Spinal cord (tissue), 10 donors: Measurements from ENCODE around the gene TOM1. TPM values are rescaled to one million over a fixed set of nuclear protein-coding genes. Genes with fewer than 3 reads are reported as not detected.

Source experiments
- DNase-seq, 6 donors: peaks; one replicate each; pipeline versions ENCODE4 v3.0.0 to v3.0.0-alpha.2; 2013 to 2015; ENCODE audit warnings: low spot score in 6 of 6, low read depth in 4 of 6
- H3K27ac ChIP-seq: one replicate; pipeline ENCODE4 v1.5.1; 2013; ENCODE audit warnings: low read depth, low read length, control low read depth
- H3K27me3 ChIP-seq: one replicate; pipeline ENCODE4 v1.6.1; 2013; ENCODE audit warnings: low read length; ENCODE audit not compliant: control insufficient read depth, insufficient read depth
- H3K36me3 ChIP-seq: one replicate; pipeline ENCODE4 v1.6.1; 2013; ENCODE audit warnings: low read length; ENCODE audit not compliant: control insufficient read depth, insufficient read depth
- H3K4me1 ChIP-seq: one replicate; pipeline ENCODE4 v1.6.1; 2013; ENCODE audit warnings: low read length; ENCODE audit not compliant: control insufficient read depth, insufficient read depth
- H3K4me3 ChIP-seq: one replicate; pipeline ENCODE4 v1.5.1; 2013; ENCODE audit warnings: low read depth, low read length, control low read depth
- H3K9me3 ChIP-seq: one replicate; pipeline ENCODE4 v1.6.1; 2013; ENCODE audit warnings: low read length; ENCODE audit not compliant: control insufficient read depth, insufficient read depth
- WGBS: methylation state at CpG from one replicate; pipeline ENCODE4 v1.1.5; 2013; ENCODE audit warnings: missing lambda C conversion rate; ENCODE audit not compliant: insufficient coverage; 5-methylcytosine and 5-hydroxymethylcytosine counted together
- polyA plus RNA-seq, 2 donors: library from polyadenylated mRNA; unstranded; fragments of 120-200 nt; gene quantifications; one replicate each; pipeline ENCODE4 v1.2.1, GENCODE V29; 2013; ENCODE audit not compliant: insufficient read length in 2 of 2
- total RNA-seq, 2 donors: library from RNA; depleted of rRNA in 1 of 2; stranded (reverse); fragments of 120-200 nt in 1 of 2; fragments of >200 nt in 1 of 2; gene quantifications; one replicate each; pipeline versions ENCODE4 v1.2.3 to v1.2.4, GENCODE V29; 2013 to 2014
- donor health status: healthy.

Gene TOM1
- total and polyA plus RNA-seq, 4 donors, result 20.0 to 52.7 (median 38.8) TPM

DNA sequence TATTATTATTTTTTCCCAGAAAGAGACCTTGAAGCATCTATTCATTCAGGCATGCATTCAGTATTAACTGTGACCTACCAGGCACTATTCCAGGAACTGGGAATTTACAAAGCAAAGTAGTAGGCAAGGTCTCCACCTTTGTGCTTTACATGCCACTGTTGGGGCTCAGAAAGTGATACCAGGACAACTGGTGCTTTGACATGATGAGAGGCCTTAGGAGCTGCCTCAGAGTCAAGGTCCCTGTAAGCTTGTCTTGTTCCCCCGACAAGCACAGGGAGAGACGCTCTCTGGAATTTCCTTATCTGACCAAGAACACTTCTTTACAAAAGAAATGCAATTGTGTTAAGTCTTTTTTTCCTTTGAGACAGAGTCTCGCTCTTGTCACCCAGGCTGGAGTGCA lies 78.9 kb downstream of the TOM1 start:
- DNase-seq, result no peak
- no peak overlapping the region for H3K4me3 ChIP-seq
- peaks cover 26% of the 10 kb centered on the region for H3K4me1 ChIP-seq
- no peak overlapping the region for H3K27ac ChIP-seq
- no peaks in the 10 kb centered on the region for H3K9me3 ChIP-seq
- no peaks in the 10 kb centered on the region for H3K36me3 ChIP-seq
- 84% methylated on average over 3 of the region's 3 CpGs for WGBS
- peaks cover 6% of the 10 kb centered on the region for H3K27me3 ChIP-seq

DNA sequence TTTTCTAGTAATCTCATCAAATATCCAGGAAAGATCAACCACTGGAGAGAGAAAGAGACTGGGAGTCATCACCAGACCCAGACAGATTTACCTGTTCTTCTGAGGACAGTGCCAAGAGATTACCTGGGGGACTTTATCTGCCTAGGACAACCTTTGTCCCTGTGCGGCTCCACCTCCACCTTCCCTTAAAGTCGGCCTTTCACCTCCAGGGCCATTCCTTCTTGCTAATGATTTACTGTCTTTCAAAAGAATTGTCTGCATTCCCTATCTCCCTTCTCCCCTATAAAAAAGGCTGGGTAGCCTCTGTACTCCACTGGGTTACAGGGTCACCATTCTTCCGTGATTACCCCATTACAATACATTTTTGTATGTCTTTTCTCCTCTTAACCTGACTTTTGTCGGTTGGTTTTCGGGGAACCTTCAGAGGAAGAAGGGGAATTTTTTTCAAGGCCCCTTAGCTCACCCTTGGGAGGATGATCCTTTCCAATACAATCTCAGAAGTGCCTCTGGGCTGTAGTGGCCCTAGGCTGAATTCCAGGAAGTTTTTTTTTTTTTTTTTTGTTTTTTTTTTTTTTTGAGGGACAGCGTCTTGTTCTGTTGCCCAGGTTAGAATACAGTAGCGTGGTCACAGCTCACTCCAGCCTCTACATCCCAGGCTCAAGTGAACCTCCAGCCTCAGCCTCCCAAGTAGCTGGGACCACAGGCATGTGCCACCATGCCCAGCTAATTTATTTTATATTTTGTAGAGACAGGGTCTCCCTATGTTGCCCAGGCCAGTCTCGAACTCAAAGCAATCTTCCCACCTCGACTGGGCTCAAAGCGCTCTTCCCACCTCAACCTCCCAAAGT lies 79.7 kb downstream of the TOM1 start:
- Histone ChIP-seq H3K27ac (no peak overlapping the region), H3K4me3 (no peak overlapping the region), H3K9me3 (no peaks in the 10 kb centered on the region), H3K36me3 (no peaks in the 10 kb centered on the region), H3K4me1 (peaks cover 26% of the 10 kb centered on the region), H3K27me3 (peaks cover 6% of the 10 kb centered on the region)
- DNase-seq, result no peak
- 88% methylated on average over 4 of the region's 10 CpGs for WGBS

DNA sequence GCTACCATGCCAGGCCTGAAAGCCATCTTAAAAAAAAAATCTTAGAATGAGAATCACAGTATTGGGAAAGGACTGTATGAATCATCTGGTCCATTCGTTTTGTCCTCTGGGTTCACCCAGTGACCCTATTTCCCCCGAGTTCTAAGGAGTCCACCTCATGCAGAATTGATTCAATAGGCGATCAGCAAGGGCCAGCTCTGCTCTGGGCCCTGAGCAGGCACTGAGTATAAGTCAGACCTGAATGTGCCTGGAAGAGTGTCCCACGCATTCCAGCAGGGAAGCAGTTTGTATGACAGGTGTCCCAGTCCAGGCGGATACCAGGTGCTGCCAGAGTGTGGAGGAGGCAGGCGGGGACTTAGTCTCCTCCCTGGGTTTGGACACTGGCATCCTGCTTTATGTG lies 80.3 kb downstream of the TOM1 start:
- H3K4me1 ChIP-seq, result peaks cover 26% of the 10 kb centered on the region
- WGBS, result 91% methylated on average over 6 of the region's 6 CpGs
- H3K9me3 ChIP-seq, result no peaks in the 10 kb centered on the region
- H3K27me3 ChIP-seq, result peaks cover 6% of the 10 kb centered on the region
- H3K36me3 ChIP-seq, result no peaks in the 10 kb centered on the region
- H3K27ac ChIP-seq, result no peak overlapping the region
- DNase-seq, result no peak
- H3K4me3 ChIP-seq, result no peak overlapping the region

DNA sequence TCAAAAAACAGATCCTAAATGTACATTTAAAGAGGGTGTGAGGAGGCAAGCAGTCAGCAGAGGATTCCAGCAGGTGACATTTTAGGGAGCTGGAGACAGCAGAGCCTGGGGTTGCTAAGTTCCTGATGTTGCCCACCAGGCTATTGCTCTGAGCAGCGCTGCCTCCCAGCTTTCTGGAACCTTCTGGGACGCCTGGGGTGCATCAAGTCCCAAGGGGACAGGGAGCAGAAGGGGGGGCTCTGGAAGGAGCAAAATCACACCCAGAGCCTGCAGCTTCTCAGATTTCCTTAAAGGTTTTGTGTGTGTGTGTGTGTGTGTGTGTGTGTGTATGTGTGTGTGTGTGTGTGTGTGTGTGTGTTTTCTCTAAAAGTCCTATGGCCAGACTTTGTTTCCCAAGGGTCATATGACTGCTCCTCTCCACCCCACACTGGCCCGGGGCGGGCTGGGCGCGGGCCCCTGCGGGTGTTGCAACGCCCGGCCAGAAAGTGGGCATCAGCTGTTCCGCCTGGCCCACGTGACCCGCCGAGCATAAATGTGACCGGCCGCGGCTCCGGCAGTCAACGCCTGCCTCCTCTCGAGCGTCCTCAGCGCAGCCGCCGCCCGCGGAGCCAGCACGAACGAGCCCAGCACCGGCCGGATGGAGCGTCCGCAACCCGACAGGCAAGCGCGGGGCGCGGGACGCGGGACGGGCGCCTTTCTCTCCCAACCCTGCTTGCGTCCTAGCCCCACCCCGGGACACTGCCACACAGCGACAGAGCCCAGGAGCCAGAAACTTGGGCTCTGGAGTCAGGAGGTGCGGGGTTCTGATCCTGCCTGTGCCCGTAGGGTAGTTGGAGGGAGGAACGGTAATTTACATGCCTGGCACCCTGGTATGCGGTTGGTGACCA lies 81.1 kb downstream of the TOM1 start, which contains the start of gene HMOX1:
HMOX1 (plus strand) TSS at position 560 of the 887 bp plus-strand sequence; CDS start at position 638, 78 bp downstream.
- Histone ChIP-seq H3K4me1 (peaks cover 21% of the 10 kb centered on the region), H3K9me3 (no peaks in the 10 kb centered on the region), H3K27ac (peak within 1 kb of the TSS; percentile 61), H3K4me3 (peak within 1 kb of the TSS; percentile 51), H3K36me3 (no peaks in the 10 kb centered on the region), H3K27me3 (peaks cover 6% of the 10 kb centered on the region)
- 3% methylated on average over 45 of the region's 47 CpGs for WGBS
- DNase-seq, result peak in 4 of 6 donors; percentile 42 to 87 (median 70)

DNA sequence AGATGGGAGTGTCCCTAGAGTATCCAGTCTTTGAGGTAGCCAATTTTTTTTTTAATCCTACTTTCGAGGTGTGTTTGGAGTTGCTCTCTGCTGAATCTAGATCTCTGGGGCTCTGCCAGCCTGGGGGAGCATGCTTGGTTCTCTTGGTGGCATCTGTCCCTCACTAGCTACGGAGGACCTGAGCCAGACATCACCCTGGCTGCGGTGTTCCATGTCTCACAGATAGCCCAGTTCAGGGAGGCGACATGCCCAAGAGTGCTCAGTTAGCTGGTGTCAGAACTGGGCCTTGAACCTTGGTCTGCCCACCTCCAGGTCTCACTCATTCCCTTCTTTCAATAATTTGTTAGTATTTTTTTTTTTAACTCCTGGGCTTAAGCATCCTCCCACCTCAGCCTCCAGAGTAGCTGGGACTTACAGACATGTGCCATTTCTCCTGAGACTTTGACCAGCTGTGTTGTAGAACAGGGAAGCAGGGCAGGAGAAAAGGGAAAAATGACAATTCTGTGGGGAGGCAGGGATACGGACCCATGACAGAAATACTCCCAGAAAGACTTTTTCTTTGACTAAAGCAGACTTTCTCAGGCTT lies 81.8 kb downstream of the TOM1 start:
- Histone ChIP-seq H3K9me3 (no peaks in the 10 kb centered on the region), H3K36me3 (peaks cover under 1% of the 10 kb centered on the region), H3K27me3 (peaks cover 6% of the 10 kb centered on the region), H3K4me3 (peak overlapping the region; percentile 51), H3K4me1 (peaks cover 19% of the 10 kb centered on the region), H3K27ac (peak overlapping the region; percentile 61)
- DNase-seq, result no peak
- WGBS, result 69% methylated on average over 3 of the region's 5 CpGs

DNA sequence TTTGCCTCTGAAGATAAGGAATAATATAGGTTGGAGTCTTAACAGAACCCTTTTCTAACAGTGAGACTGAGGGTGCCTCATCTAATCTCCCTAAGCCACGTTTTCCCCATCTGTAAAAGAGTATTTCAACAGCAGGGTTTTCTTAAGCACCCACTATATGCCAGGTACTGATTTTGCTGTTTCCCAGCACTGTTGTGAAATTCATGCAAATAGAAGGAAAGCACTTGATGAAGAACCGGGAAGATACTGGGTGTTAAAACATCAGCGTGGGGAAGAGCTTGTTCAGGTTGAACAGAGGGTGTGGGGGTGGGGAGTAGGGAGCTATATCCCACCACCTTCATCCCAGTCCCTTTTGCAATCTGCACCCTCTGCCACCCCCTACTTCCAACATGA lies 84.0 kb downstream of the TOM1 start:
- H3K36me3 ChIP-seq, result peaks cover 7% of the 10 kb centered on the region
- no peak overlapping the region for H3K27ac ChIP-seq
- no peak for DNase-seq
- no peaks in the 10 kb centered on the region for H3K9me3 ChIP-seq
- no peak overlapping the region for H3K4me3 ChIP-seq
- peaks cover 6% of the 10 kb centered on the region for H3K27me3 ChIP-seq
- H3K4me1 ChIP-seq, result peaks cover 12% of the 10 kb centered on the region
- no CpG with 5 or more reads among the region's 3 CpGs for WGBS

DNA sequence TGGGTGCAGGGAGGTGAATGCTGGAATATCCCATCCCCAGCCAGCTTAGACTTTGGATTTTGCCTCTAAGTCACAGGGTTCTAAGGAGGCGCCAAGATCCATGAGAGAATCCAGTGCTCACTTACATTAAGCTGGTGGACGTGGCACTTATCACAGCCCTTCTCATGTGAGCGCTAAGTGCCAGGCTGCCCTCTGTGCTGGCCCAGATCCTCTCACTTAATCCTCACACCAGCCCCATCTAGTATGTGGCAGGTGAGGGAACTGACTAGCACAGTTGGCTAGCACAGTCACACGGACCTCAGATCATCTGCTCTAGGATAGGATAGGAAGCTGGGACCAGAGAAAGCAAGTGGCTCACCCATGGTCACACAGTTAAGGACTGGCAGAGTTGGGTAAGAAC lies 84.8 kb downstream of the TOM1 start:
- no peak overlapping the region for H3K27ac ChIP-seq
- H3K4me3 ChIP-seq, result no peak overlapping the region
- peaks cover 7% of the 10 kb centered on the region for H3K36me3 ChIP-seq
- H3K27me3 ChIP-seq, result peaks cover 6% of the 10 kb centered on the region
- H3K9me3 ChIP-seq, result no peaks in the 10 kb centered on the region
- peaks cover 12% of the 10 kb centered on the region for H3K4me1 ChIP-seq
- WGBS, result 79% methylated on average over 4 of the region's 4 CpGs
- DNase-seq, result no peak

DNA sequence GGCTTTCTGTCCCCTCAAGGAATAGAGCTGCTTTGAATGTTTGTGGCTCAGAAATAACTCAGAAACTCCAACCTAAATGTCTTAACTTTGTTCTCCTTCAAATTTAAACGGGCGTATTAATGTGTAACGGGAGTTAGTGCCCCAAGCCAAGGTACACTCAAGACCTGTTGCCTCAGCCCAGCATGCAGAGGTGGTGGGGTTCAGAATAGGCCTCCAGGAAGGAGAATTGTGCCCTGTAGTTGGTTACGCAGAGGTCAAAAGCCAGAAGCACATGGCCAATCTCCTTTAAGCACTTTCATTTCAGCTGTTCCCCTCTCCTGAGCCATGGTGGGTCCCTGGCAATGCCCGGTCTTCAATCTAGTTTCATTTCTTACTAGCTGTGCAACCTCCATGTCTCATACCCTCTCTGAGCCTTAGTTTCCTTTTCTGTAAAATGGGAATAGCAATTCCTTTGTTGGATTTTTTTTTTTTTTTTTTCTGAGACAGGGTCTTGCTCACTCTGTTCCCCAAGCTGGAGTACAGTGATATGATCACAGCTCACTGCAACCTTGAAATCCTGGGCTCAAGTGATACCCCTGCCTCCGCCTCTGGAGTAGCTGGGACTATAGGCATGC lies 85.4 kb downstream of the TOM1 start:
- Histone ChIP-seq H3K36me3 (peaks cover 7% of the 10 kb centered on the region), H3K27me3 (peaks cover 6% of the 10 kb centered on the region), H3K4me3 (no peak overlapping the region), H3K27ac (no peak overlapping the region), H3K4me1 (peaks cover 12% of the 10 kb centered on the region), H3K9me3 (no peaks in the 10 kb centered on the region)
- 83% methylated on average over 1 of the region's 6 CpGs for WGBS
- DNase-seq, result no peak

DNA sequence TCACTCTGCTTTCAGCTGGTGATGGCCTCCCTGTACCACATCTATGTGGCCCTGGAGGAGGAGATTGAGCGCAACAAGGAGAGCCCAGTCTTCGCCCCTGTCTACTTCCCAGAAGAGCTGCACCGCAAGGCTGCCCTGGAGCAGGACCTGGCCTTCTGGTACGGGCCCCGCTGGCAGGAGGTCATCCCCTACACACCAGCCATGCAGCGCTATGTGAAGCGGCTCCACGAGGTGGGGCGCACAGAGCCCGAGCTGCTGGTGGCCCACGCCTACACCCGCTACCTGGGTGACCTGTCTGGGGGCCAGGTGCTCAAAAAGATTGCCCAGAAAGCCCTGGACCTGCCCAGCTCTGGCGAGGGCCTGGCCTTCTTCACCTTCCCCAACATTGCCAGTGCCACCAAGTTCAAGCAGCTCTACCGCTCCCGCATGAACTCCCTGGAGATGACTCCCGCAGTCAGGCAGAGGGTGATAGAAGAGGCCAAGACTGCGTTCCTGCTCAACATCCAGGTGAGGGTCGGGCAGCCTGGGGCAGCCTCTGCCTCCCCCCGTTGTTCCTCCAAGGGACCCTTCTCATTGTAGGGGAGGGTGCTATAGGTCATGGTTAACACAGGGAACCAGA lies 87.1 kb downstream of the TOM1 start:
- Histone ChIP-seq H3K4me3 (no peak overlapping the region), H3K9me3 (no peaks in the 10 kb centered on the region), H3K27me3 (peaks cover 2% of the 10 kb centered on the region), H3K36me3 (peaks cover 7% of the 10 kb centered on the region), H3K27ac (no peak overlapping the region), H3K4me1 (no peaks in the 10 kb centered on the region)
- 94% methylated on average over 17 of the region's 19 CpGs for WGBS
- no peak for DNase-seq
